IMR-90 (cell line): ENCODE data around the gene VPS33A.

Source experiments
- BHLHE40 ChIP-seq: fragments of 150-350 bp; IDR thresholded peaks from 2 replicates; pipeline ENCODE4 v1.6.1; 2016; ENCODE audit warnings: mild to moderate bottlenecking, low read depth, low read length
- CEBPB ChIP-seq: IDR thresholded peaks from 2 replicates; pipeline ENCODE4 v1.6.1; 2012; ENCODE audit warnings: low read depth, low read length, improper control_type of control experiment
- FOS ChIP-seq: fragments of 150-350 bp; IDR thresholded peaks from 2 replicates; pipeline ENCODE4 v1.6.1; 2016; ENCODE audit warnings: low read depth, low read length
- MAFK ChIP-seq: IDR thresholded peaks from 2 replicates; pipeline ENCODE4 v1.6.1; 2012; ENCODE audit warnings: low read depth, low read length, improper control_type of control experiment
- MAZ ChIP-seq: IDR thresholded peaks from 2 replicates; pipeline ENCODE4 v1.6.1; 2012; ENCODE audit warnings: low read depth, mild to moderate bottlenecking, low read length, improper control_type of control experiment, moderate library complexity, borderline replicate concordance
- MXI1 ChIP-seq: IDR thresholded peaks from 2 replicates; pipeline ENCODE4 v1.6.1; 2012; ENCODE audit warnings: low read depth, mild to moderate bottlenecking, low read length, moderate library complexity, borderline replicate concordance
- POLR2A ChIP-seq: IDR thresholded peaks from 2 replicates; pipeline ENCODE4 v1.6.1; 2012; ENCODE audit warnings: mild to moderate bottlenecking, low read depth, low read length
- RAD21 ChIP-seq: IDR thresholded peaks from 2 replicates; pipeline ENCODE4 v1.6.1; 2012; ENCODE audit warnings: low read length, improper control_type of control experiment
- RCOR1 ChIP-seq: IDR thresholded peaks from 2 replicates; pipeline ENCODE4 v1.6.1; 2012; ENCODE audit warnings: mild to moderate bottlenecking, low read length, improper control_type of control experiment; ENCODE audit not compliant: insufficient replicate concordance
- RFX5 ChIP-seq: IDR thresholded peaks from 2 replicates; pipeline ENCODE4 v1.8.0; 2012; ENCODE audit warnings: low read depth, mild to moderate bottlenecking, low read length, moderate library complexity
- SMC3 ChIP-seq: fragments of 150-350 bp; IDR thresholded peaks from 2 replicates; pipeline ENCODE4 v1.6.1; 2016; ENCODE audit warnings: low read depth, mild to moderate bottlenecking, antibody characterized with exemption, low read length, moderate library complexity
- TF ChIP-seq, protein P1 (sequence below): conservative IDR thresholded peaks from 2 replicates; pipeline ENCODE4 v1.5.1; 2012; ENCODE audit warnings: mild to moderate bottlenecking, low read depth, low read length, improper control_type of control experiment
- TF ChIP-seq, protein P2 (sequence below): fragments of 150-350 bp; IDR thresholded peaks from 2 replicates; pipeline ENCODE4 v1.6.1; 2017; ENCODE audit warnings: mild to moderate bottlenecking, antibody characterized with exemption, low read length, low read depth
- TF ChIP-seq, protein P3 (sequence below): fragments of 150-350 bp; IDR thresholded peaks from 2 replicates; pipeline ENCODE4 v1.6.1; 2016; ENCODE audit warnings: low read depth, mild to moderate bottlenecking, low read length, moderate library complexity, borderline replicate concordance

DNA sequence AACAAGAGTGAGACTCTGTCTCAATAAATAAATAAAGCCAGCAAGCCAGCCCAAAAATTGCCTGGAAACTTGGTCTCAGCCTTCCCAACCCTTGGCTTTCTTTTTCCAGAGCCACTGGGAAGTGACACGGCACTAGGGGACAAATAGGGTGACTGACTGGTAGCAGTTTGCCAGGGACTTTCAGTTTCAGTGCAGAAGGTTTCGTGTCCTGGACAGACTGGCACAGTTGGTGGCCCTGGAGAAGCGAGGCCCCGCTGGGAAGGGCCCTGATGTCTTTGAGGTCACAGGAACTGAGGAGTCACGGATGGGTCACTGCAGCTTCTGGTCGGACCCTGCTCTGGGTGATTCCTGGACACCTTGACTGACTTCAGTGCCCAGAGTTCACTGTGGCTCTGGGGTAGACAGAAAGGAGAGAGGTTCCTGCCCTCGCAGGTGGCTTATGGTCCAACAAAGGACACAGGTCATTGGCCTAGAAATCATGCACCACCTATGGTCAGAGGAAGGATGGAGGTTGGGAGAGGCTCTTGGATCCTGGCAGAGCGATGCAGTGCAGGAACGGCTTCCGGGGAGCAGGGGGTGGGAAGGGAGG is 80.7 kb downstream of the VPS33A start:
- TF ChIP-seq, protein P1, sequence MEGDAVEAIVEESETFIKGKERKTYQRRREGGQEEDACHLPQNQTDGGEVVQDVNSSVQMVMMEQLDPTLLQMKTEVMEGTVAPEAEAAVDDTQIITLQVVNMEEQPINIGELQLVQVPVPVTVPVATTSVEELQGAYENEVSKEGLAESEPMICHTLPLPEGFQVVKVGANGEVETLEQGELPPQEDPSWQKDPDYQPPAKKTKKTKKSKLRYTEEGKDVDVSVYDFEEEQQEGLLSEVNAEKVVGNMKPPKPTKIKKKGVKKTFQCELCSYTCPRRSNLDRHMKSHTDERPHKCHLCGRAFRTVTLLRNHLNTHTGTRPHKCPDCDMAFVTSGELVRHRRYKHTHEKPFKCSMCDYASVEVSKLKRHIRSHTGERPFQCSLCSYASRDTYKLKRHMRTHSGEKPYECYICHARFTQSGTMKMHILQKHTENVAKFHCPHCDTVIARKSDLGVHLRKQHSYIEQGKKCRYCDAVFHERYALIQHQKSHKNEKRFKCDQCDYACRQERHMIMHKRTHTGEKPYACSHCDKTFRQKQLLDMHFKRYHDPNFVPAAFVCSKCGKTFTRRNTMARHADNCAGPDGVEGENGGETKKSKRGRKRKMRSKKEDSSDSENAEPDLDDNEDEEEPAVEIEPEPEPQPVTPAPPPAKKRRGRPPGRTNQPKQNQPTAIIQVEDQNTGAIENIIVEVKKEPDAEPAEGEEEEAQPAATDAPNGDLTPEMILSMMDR, result no peak
- TF ChIP-seq RCOR1, result no peak
- TF ChIP-seq MXI1, result no peak
- no peak for TF ChIP-seq POLR2A
- no peak for TF ChIP-seq RFX5
- no peak for TF ChIP-seq SMC3
- TF ChIP-seq FOS, result no peak
- TF ChIP-seq CEBPB, result no peak
- TF ChIP-seq MAZ, result no peak
- no peak for TF ChIP-seq RAD21
- TF ChIP-seq, protein P2, sequence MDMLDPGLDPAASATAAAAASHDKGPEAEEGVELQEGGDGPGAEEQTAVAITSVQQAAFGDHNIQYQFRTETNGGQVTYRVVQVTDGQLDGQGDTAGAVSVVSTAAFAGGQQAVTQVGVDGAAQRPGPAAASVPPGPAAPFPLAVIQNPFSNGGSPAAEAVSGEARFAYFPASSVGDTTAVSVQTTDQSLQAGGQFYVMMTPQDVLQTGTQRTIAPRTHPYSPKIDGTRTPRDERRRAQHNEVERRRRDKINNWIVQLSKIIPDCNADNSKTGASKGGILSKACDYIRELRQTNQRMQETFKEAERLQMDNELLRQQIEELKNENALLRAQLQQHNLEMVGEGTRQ, result no peak
- TF ChIP-seq, protein P3, sequence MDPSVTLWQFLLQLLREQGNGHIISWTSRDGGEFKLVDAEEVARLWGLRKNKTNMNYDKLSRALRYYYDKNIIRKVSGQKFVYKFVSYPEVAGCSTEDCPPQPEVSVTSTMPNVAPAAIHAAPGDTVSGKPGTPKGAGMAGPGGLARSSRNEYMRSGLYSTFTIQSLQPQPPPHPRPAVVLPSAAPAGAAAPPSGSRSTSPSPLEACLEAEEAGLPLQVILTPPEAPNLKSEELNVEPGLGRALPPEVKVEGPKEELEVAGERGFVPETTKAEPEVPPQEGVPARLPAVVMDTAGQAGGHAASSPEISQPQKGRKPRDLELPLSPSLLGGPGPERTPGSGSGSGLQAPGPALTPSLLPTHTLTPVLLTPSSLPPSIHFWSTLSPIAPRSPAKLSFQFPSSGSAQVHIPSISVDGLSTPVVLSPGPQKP, result no peak
- no peak for TF ChIP-seq MAFK
- no peak for TF ChIP-seq BHLHE40
